ENCODE measurements around the gene CFAP54.
"Not testable (repeated sequence)": the region's sequence is repeated elsewhere in the genome, so short reads cannot be mapped to it uniquely, and the experiment has no call there.

The CFAP54 gene

DNA sequence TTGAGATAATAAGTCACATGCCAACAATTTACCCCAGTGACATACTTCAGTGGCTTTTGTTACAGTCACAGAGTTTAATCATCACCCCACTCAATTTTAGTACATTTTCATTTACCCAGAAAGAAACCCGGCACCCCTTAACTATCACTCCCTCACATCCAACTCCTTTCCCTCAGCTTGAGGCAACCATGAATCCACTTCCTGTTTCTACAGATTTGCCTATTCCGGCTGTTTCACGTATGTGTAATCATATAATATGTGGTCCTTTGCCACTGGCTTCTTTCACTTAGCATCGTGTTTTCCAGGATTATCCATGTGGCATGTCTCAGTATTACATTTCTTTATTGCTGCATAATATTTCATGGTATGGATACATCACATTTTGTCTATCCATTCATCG is 147.5 kb downstream of the CFAP54 start:
- DNase-seq, result no peak

DNA sequence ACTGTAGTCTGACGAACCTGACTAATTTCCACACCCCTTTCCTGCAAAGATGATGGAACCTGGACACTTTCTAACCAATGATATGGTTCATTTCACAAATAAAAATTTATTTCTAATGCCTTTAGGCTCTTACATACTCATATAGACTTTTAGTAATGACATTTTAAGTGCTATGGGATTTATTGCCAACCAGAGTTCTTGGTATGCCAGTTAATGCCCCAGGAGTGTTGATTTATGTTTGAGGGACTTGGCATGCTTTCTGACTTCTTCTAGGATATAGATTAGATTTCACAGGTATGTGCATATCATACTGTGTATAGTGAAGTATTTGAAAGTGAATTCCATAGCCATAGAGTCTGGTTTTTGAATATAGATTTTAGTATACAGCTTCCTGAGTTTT is 159.5 kb downstream of the CFAP54 start:
- no peak for DNase-seq

DNA sequence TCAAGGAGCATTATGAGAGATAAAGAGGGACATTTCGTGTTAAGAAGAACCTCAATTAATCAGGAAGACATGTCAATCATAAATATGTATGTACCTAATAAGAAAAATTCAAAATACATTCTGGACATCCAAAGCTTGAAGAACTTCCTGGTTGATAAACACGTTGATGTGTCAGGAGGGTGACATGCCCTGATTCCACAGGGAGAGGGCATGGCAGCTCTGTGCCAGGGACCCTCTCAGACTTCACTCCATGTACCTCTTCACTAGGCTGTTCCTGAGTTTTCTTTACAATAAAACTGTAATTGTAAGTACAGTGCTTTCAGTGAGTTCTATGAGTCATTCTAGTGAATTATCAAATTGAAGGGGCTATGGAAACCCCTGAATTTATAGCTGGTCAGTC is 163.5 kb downstream of the CFAP54 start:
- DNase-seq, result no peak

DNA sequence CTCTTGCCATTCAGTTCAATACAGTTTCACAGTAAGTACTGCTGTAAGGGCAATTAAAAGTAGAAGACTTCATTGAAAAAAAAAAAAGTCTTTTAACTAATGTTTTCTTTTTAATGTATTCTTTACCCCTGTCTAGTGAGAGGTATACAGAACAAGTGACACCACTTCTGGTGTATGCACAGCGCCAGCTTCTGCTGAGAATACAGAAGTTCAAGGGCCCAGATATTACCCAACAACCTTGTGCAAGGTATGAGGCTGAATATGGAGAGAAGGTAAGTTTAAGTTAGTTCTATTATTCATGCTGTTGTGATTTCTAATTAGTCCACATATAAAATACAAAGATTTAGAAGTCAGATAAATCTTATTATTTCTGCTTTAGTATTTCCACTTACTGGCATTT is 168.7 kb downstream of the CFAP54 start:
- no peak for DNase-seq

DNA sequence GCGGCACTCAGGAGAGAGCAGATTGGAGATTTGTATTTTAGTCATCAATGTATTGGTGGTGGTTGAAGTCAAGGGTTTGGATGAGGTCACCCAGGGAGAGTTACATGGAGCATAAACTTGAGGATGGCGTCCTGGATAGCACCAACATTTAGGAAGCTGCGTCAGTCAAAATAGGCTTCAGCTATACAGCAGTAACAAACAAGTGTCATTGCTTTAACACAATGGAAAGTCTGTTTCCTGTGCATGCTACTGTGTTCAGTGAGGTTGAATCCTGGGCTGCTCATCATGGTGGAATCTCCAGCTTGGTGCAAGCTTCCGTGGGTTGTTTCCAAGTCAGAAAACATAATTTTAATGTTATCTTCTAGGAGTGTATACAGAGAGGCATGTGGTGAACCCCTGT is 180.4 kb downstream of the CFAP54 start:
- DNase-seq, result no peak

DNA sequence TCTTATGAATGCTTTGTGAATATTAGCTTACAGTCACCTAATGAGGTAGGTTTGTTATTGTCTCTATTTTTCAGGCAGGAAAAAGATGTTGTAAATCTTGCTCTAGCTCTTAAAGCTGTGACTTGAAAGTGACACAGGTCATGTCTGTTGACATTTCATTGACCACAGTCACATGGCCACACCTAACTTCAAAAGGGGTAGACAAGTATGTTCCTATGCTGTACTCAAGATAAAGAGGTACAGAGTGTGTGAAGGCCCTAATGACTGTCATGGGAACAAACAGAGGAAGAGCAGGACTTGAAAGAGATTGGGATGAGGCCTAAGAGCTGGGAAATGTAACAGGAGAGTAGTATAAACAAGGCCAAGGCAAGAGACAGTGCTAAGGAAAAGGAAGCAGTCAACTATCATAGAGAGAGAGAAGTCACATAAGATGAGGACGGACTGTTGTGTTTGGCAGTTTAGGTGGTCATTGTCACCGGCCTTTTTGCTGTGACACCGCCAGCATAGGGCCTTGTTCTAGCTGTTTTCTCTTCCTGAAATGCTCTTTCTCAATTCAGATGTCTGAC is 181.0 kb downstream of the CFAP54 start:
- no peak for DNase-seq

DNA sequence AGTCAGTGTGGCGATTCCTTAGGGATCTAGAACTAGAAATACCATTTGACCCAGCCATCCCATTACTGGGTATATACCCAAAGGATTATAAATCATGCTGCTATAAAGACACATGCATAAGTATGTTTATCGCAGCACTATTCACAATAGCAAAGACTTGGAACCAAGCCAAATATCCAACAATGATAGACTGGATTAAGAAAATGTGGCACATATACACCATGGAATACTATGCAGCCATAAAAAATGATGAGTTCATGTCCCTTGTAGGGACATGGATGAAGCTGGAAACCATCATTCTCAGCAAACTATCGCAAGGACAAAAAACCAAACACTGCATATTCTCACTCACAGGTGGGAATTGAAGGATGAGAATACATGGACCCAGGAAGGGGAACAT is 186.1 kb downstream of the CFAP54 start:
- DNase-seq, result not testable (repeated sequence)

DNA sequence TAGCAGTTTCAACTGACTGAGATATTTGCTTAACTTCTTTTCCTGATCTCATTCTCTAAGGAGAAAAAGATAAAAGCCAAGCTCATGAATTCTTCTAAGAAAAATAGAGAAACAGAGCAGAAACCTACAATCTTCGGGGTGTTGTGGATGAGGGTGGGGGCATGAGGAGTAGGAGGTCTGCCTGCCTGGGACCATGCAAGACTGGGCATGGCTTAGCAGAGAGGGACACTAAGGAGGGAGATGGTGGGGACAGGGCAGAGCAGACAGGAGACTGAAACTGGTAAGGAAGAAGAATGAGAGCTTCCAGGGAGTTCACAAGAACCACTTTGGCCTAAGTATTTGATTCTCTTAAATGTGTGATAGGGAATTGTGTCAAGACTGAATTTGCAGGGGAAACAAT is 188.0 kb downstream of the CFAP54 start:
- no peak for DNase-seq

DNA sequence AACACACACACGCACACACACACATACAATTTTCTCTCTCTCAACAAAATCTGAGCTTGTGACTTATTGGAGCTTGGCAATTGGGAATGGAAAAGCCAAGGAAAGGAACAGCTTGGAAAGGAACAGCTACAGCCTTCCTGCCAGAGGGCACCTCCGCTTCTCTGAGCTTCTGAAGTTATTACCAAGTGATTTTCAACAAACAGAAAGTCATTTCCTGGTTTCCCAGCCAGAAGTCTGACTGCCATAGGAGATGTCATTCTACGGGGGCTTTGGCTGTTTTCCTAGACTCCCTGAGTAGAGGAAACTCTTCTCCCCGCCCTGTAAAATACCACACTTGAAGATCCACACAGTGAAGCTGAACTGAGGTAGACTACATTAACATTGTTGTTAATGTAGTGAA is 198.3 kb downstream of the CFAP54 start:
- DNase-seq, result no peak

DNA sequence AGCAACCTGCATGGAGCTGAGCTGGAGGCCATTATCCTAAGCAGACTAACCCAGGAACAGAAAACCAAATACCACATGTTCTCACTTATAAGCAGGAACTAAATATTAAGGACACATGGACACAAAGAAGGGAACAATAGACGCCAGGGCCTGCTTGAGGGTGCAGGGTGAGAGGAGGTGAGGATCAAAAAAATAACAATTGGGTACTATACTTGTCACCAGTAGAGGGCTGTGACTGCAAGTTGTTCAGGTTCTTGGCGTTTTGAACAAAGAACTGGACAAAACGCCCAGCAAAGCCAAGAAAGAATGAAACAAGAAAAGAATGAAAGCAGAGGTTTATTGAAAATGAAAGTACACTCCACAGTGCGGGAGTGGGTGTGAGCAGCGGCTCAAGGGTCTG is 209.1 kb downstream of the CFAP54 start:
- DNase-seq, result no peak

DNA sequence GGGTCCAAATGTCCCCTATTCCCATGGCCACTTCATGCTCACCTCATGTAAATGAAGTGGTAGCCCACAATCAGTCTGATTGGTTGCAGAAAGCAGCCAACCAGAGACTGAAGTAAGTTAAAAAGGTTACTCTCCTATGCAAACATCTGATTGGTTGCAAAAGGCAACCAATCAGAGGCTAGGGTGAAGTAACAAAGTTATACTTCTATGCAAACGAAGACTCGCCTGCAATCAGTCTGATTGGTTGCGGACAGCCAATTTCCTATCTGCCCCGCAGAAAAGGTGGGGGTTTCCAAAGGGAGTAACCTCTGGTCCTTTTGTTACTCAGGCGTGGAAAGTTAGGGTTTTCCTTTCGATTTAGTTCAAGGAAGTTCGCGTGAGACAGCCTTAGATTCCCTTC is 209.6 kb downstream of the CFAP54 start:
- DNase-seq, result no peak

DNA sequence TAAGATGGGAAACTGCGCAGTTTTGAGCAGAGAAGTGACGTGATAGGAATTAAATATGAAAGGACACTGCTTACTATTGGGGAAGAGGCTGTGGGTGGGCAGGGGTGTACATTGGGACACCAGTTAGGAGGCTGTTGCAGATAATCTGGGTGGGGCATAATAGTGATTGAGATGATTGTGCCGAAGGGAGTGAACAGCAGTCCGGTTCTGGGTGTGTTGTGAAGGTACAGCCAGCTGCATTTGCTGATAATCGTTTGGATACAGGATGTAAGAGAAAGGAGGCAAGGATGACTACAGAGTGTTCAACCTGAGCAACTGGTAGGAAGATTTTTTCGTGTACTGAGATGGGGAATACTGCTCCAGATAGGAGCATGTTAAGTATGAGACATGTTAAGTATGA is 212.5 kb downstream of the CFAP54 start:
- no peak for DNase-seq

DNA sequence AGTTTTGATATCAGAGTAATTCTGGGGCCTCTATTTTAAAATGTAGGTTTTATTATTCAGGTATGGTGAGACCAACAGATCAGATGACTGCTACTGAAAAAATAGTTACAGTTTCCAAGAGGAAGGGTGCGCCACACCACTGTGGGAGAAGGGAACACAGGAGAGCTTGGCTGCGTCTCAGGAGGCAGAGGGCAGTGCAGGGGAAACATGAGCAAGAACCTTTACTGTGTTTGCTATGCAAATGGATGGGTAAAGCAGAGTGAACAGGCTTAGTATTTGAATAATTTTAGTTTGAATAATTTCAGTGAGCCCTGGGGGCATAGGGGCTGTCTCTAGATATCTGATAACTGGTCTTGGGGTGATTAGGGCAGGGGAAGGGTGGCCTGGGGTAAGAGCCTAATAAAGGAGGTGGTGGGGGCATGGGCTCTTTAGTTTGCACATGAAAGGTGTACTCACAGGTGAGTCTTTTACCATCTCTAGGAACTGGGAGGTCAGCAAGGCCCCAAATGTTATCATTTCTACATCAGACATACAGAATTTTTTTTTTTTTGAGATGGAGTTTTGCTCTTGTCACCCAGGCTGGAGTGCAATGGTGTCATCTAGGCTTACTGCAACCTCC is 220.9 kb downstream of the CFAP54 start:
- no peak for DNase-seq

DNA sequence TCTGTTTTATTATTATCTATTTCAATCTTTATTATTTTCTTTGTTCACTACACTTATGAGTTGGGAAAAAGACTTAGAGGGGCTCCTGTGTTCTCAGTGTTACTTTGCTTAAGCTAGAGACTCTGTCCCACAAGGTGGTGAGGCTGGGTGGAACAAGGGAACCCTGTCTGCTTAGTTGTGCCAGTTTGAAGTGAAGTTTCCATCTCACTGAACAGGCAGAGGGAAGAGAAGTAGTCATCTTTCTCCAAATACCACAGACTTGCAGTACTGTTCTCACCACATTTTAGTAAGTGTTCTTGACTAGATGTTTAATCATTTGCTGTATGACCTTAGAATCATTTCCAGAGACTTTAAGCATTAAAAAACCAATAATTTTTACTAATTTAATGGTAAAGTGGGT is 222.0 kb downstream of the CFAP54 start:
- DNase-seq, result no peak

DNA sequence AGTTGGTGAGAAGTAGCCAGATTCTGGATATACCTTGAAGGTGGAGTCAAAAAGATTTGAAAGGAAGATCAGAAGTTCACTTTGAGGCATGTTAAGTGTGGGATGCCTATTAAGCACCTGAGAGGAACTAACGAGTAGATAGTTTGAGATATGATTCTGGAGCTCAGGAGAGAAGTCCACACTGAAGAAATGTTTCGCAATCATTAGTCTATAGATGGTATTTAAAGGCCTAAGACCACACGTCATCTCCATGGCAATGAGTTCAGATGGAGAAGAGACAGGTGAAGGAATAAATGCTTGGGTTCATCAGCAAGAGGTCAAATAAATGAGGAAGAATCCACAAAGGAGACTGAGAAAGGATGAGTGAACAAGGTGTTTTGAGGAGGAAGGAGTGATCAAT is 224.8 kb downstream of the CFAP54 start:
- no peak for DNase-seq

DNA sequence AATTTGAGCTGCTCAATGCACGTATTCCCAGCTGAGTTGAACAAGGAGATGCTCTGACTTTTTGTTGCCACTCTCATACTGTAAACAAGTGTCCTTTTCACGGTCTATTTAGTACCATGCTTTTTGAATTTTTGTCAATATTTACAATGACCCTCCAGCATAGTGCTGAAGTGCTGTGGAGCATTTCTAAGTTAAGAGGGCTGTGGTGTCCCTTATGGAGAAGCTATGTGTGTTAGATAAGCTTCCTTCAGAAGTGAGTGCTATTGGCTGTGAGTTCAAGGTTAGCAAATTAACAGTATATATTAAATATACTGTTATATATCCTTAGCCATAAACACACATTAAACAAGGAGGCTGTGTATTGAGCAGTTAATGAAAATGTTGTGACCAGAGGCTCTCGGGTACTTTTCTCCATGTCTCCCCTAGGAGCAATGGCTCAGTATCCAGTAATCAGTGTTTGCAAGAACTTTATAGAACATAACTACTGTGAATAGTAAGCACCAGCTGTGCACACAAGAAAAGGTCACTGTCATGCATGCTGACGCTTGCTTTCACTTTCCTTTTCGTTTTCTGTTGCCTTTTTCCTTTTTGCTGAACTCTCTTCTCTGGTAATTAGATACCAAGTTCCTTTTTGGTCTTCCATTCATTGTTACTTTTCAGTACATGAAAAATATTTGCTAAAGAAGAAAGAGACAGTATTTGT is 230.4 kb downstream of the CFAP54 start:
- DNase-seq, result no peak

DNA sequence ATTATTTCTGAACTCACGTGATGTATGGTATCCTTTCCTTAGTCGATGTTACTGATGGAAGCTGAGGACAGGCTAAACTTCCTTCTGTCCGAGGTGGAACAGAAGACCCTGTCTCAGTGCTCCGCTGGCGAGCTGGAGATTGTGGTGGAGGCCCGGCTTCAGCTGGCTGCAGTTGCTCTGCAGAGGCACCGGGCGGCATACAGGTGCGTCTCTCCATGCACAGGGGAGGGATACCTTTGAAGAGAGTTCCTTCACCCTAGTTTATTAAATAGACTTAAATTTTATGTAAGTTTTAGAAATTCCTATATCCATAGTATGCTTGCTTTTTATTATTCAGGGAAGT is 231.0 kb downstream of the CFAP54 start:
- DNase-seq, result peak; percentile 5

DNA sequence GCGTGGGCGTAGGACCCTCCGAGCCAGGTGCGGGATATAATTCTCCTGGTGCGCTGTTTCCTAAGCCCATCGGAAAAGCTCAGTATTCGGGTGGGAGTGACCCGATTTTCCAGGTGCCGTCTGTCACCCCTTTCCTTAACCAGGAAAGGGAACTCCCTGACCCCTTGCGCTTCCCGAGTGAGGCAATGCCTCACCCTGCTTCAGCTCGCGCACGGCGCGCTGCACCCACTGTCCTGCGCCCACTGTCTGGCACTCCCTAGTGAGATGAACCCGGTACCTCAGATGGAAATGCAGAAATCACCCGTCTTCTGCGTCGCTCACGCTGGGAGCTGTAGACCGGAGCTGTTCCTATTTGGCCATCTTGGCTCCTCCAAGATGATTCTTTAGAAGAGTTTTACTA is 240.1 kb downstream of the CFAP54 start:
- DNase-seq, result not testable (repeated sequence)

DNA sequence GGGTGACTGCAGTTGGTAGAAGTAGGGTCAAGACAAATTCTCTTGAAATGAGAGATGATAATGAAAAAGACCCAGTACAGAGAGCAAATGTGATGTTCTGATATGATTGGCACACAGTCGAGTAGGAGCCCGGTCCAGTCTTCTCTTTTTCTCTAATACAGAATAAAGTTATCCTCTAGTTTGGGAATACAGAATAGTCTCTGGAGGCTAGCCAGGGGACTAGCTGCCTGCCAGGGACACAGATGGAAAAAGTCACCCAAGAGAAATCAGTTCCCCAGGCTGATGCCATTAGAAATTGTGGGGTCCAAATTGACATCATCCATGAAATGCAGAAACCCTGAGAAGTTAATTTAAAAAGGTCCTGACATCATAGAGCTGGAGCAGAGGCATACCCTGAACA is 240.5 kb downstream of the CFAP54 start:
- no peak for DNase-seq

DNA sequence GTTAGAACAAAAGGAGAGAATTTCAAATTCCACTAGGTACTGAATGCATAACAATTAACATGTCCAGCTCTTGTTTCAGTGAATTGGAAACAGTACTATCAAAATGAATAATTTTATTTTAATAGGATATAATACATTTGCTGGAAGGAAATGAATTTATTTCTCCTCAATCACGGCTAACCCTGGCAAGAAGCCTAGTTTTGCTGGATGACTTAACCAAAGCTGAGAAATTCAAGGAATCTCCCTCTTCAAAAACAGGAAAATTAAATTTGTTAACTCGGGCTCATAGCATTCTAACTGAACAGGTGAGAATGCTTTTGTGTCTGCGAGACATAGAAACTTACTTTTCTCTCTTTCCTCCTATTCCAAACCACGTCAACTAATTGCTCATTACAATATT is 254.2 kb downstream of the CFAP54 start:
- no peak for DNase-seq

DNA sequence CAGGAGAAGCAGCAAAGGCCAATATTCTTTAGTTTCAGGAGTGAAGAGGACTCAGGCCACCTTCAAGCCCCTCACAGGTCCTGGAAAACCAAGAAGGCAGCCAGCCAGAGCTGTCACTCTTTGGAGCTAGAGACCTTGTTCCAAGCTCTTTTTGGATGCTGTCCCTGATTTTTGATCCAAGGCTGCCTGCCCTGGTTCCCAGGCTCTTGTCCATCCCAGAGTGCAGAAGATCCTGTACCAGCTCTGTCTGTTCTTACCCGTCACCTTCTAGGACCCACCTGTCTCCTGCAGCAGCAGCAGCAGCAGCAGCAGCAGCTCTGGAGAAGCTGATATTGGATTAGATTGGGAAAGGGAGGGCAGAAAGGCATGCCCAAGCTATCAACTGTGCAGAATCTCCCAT is 260.6 kb downstream of the CFAP54 start:
- no peak for DNase-seq

DNA sequence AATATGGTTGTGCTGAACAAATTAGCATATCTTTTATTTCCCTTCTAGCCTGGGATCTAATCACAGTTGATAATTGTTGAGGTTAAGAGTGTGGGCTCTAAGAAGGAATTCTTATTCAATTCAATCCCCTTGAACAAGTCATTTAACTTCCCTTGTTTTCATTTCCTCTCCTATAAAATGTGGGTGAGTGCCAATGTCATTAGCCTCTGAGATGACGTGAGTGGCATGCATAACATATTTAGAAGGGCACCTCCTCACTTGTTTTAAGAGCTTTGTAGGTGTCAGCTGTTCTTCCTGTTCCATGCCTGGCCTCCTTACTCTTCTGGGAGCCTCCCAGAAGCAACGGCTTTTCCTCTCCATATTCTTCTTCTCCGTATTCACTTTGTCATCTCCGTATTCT is 262.2 kb downstream of the CFAP54 start:
- DNase-seq, result no peak

DNA sequence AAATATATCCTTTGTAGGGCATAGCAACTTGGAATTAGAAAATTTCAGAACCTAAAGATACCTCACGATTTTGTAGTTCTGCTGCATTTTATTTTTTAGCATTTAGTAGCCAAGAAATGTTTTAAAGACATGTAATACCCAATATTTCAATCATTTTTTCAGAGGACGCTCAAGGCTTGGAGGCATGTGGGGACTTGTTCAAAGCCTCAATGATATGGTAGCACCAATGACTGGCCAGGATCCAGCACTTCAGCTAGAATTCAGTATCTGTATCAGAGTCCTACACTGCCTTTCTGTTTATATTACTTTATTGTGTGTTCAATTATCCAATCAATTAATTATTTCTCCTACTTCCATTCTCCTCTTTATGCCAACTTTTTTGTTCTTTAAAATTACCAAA is 262.8 kb downstream of the CFAP54 start:
- no peak for DNase-seq

DNA sequence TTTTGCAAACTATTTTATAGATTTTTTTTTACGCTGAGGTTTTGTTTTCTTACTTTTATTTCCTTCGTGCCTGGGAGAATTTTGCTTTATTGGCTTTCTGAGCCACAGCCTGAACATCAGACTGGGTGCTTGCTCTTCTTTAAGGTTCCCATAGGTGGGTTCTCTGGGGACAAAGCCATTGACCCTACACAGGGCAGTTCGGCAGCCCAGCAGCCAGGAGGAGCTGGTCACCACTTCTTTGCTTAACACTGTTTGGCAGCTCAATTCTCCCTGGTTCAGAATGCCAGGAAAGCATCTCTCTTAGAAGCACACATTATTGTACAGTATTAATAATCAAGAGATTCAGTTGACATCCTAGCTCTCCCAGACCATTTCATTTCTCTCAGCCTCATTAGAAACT is 276.9 kb downstream of the CFAP54 start:
- DNase-seq, result no peak

DNA sequence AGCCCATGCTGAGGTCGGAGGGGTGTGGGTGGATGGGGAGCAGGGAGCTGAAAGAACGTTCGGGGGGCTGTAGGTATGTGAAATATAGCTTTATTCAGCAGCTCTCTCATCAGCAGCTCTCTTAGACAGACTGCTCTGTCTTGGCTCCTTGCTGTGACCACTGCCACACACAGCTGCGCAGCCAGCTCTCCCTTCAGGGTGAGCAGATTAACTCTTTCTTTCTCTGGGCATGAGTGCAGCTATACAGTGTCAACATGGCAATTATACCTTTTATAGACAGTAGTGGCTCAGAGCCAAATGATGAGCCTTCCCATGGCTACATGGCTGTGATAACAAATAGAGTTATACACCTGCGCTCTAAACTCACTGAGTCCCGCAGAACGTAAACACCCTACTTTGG is 280.0 kb downstream of the CFAP54 start:
- no peak for DNase-seq
